Astrocyte (in vitro differentiated cells and primary cell): ENCODE results near the gene APOBEC3A.

ENCODE experiments used
- EZH2 ChIP-seq: IDR thresholded peaks from 2 replicates; pipeline ENCODE4 v1.6.1; 2012; ENCODE audit warnings: mild to moderate bottlenecking, low read length, inconsistent platforms; ENCODE audit not compliant: insufficient read depth
- TF ChIP-seq, protein P1 (sequence below): IDR thresholded peaks from 2 replicates; pipeline ENCODE4 v1.5.1; 2011; ENCODE audit warnings: low read depth, mild to moderate bottlenecking, inconsistent platforms, low read length, moderate library complexity; ENCODE audit not compliant: insufficient read depth

DNA sequence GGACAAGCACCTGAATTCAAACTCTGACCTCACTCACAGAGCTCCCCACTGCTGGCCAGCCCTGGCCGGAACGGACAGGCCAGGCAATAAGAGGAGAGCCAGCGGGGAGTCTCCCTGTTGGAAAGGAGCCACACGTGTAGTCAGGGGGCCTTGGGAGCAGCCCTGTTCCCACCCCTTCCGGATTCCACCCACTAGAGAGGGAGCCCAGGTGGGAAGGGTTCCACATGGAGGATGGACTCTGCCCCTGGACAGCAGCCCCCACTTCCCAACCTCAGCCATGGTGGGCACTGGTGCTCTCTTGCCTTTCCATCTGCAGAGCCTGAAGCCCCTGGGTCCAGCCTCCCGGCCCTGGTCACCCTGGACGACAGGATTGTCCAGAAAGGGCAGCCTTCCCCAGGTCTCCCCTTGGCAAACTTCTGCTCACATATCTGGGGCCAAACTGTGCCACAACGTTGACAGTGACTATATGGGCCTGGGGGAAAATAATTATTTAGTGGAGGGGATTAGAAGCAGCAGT lies 7.5 kb upstream of the APOBEC3A start:
- TF ChIP-seq, protein P1, sequence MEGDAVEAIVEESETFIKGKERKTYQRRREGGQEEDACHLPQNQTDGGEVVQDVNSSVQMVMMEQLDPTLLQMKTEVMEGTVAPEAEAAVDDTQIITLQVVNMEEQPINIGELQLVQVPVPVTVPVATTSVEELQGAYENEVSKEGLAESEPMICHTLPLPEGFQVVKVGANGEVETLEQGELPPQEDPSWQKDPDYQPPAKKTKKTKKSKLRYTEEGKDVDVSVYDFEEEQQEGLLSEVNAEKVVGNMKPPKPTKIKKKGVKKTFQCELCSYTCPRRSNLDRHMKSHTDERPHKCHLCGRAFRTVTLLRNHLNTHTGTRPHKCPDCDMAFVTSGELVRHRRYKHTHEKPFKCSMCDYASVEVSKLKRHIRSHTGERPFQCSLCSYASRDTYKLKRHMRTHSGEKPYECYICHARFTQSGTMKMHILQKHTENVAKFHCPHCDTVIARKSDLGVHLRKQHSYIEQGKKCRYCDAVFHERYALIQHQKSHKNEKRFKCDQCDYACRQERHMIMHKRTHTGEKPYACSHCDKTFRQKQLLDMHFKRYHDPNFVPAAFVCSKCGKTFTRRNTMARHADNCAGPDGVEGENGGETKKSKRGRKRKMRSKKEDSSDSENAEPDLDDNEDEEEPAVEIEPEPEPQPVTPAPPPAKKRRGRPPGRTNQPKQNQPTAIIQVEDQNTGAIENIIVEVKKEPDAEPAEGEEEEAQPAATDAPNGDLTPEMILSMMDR = no peak
- no peak for TF ChIP-seq EZH2
